OCI-M2 (cell line): ENCODE results near the gene NUDT3.
"Not testable (repeated sequence)": the region's sequence is repeated elsewhere in the genome, so short reads cannot be mapped to it uniquely, and the experiment has no call there.

Experiments
- DNase-seq: peaks from one replicate; lab custom pipeline; 2025; ENCODE audit not compliant: unreplicated experiment; lab: John Stamatoyannopoulos, UW

Gene NUDT3

DNA sequence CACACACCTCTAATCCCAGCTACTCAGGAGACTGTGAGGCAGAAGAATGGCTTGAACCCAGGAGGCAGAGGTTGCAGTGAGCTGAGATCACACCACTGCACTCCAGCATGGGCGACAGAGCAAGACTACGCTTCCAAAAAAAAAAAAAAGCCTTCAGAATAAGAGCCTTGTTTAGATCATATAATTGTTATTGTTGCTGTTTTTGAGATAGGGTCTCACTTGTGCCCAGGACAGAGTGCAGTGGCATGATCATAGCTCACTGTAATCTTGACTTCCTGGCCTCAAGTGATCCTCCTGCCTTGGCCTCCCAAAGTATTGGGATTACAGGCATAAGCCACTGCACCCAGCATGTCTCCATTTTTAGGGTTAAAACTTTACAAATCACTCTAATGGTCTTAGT lies 68.2 kb downstream of the NUDT3 start:
- not testable (repeated sequence) for DNase-seq

GRCh38 chr6:34323300-34323699 lies 69.2 kb downstream of the NUDT3 start:
- DNase-seq = no peak

DNA sequence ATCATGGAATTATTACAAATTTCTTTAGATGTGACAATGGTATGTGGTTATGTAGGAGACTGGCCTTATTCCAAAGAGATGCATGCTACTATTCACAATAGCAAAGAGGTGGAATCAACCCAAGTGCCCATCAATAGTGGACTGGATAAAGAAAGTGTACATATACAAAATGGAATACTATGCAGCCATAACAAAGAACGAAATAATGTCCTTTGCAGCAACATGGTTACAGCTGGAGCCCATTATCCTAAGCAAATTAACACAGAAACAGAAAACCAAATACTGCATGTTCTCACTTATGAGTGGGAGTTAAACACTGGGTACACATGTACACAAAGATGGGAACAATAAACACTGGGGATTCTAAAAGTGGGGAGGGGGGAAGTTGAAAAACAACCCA lies 69.7 kb downstream of the NUDT3 start:
- no peak for DNase-seq

DNA sequence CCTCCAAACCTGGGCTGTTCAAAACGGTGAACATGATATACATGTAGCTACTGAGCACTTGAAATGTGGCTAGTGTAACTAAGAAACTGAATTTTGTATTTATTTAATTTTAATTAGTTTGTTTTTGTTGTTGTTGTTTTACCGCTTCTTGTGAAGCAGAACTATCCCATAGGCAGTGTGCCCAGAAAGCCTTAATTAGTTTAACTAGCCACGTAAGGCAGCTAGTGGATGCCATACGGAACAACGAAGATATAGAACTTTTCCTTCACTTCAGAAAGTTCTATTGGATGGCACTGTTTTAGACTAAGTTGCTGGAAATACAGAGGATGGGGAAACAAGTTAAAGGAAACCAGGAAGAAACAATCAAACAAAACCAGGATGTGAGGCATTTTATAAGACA lies 70.6 kb downstream of the NUDT3 start:
- DNase-seq = no peak

DNA sequence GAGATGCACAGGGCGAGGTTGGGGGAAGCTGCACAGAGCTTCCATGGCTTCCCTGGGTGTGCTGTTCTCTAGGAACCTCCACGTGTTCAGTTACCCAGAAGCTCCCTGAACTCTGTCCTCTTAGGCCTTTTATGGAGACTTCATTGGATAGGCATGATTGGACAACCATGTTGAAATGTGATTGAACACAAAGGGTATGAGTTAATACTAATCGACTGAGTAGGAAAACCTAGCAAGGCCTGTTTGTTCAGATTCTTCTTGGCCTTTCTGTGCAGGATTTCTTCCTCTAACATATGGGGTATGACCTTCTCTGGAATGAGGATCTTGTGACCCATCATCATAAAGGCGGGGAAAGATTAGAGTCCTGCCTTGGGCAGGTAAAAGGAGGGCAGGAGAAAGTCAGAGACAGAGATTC lies 73.0 kb downstream of the NUDT3 start:
- DNase-seq = no peak

DNA sequence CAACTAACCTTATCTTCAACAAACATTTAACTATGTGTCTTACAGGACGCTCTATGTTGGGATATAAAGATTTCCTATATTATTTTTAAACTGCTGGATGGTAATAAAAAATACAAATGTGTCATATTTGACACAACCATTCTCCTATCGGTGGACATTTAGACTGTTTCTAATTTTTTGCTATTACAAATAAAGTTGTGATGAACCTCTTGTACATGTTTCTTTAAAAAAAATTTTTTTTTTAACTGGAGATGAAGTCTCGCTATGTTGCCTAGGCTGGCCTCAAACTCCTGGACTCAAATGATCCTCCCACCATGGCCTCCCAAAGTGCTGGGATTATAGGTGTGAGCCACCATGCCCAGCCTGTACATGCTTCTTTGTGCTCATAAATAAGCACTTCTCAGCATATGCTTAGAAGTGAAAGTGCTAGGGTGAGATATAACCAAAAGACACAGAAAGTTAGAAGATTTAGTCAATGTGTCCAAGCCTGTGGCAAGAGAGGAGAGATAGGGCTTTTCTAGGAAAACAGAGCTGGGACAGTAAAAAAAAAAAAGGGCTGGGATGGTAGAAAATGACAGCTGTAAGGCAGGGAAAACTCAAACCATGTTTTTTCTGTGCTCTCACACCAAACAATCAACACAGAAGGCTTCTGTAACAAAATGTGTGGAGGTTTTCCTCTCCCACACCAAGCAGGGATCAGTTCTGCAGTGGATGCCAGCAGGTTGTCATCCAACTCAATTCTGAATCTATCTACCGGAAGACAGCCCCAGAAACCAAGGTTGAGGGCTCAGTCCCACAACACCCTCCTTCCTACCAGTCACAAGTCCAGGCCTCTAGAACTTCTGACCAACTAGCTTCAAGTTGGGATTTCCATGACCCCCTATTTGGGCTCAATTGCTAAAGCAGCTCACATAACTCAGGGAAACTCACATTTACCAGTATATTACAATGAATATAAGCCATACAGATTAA lies 73.7 kb downstream of the NUDT3 start:
- DNase-seq = no peak

GRCh38 chr6:34317882-34318498 lies 74.5 kb downstream of the NUDT3 start:
- no peak for DNase-seq

- no peak for DNase-seq
These were observed 75.3 kb downstream of the NUDT3 start for GRCh38 chr6:34317172-34317477.

DNA sequence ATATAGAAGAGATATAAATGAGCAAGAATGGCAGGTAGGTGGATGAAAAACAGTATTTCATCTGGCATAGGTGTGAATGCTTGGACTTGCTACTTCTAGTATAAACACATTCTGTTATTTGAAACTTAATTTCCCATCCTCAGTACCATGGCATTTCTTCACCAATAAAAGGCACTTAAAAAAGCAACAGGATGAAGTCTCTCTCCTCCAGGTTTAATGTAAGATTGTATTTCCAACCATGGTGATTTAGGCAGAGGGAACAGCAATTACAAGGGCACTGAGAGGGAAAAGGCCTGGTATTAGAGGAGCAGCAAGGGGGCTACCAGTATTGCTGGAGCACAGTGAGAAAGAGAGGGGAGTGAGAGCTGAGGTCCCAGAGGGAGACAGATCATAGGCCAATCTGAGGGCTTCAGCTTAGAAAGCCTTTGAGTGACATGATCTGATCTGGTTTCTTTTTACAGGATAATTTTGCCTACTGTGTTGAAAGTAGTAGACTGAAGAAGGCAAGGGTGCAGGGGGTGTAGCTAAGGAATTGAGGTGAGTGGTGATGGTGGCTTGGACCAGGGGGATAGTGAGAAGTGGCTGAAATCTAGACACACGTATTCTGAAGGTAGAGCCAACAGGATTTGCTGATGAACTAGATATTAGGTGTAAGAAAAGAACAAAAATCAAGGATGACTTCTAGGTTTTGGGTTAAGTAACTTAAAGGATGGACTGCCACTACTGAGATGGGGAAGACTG lies 75.9 kb downstream of the NUDT3 start:
- no peak for DNase-seq

GRCh38 chr6:34315780-34316179 lies 76.7 kb downstream of the NUDT3 start:
- no peak for DNase-seq

DNA sequence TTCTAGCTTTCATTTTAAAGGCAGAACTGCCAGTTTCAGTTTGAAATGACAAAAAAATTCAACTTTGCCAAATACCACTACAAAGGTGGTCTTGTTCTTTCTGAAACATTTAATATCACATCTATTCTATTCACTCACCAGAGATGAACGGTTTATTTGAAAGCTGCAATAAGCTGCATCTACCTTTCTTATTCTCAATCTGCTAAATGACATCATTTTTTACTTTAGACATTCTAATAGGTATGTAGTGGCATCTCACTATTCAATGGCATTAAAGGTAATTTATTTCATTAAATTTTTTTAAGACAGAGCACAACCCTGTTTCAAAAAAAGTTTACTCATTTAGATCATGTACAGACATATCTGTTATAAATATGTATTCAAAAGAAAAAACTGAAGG lies 77.2 kb downstream of the NUDT3 start:
- DNase-seq = no peak

DNA sequence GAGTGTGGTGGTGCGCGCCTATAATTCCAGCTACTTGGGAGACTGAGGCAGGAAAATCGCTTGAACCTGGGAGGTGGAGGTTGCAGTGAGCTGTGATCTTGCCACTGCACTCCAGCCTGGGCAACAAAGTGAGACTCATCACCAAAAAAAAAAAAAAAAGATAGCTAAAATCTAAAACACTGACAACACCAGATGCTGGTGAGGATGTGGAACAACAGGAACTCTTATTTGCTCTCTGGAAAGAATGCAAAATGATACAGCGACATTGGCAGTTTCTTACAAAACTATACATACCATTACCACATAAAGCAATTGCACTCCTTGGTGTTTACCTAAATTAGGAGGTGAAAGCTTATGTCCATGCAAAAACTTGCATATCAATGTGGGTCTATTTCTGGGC lies 80.2 kb downstream of the NUDT3 start:
- no peak for DNase-seq

- no peak for DNase-seq
These were observed 81.7 kb downstream of the NUDT3 start for GRCh38 chr6:34310817-34311216.

- no peak for DNase-seq
These were observed 84.0 kb downstream of the NUDT3 start for GRCh38 chr6:34308483-34308882.

DNA sequence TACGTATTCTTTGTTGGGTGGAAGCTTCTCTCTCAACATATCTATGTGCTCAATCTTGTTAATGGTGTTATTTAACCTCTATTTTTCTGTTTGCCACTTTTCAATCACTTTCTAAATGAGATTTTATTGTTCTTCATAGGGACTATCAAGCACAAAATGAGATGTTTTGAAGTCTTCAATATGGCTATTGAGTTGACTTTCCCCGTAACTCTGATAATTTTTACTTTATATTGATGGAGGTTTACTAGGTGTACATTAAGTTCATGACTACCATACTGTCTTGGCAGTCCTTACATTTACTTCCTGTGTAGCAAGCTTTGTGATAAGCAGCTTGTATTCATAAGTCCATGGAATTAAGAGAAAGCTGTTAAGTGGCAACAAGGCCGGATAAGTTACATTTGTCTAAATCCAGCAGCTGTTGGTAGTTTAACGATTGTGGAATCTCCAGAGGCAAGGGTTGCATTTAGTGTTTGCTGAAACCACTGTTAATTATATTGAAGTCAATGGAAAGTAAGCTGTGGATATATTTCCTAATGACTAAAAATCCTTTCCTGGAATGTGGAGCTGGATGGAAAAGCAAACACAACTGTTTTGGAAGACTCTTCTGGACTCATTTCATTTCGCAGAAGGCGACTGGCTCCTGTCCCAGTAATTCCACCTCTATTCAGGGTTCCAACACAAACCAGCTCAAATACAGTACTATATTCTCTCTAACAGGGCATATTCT lies 86.3 kb downstream of the NUDT3 start:
- peak; percentile 77 for DNase-seq

DNA sequence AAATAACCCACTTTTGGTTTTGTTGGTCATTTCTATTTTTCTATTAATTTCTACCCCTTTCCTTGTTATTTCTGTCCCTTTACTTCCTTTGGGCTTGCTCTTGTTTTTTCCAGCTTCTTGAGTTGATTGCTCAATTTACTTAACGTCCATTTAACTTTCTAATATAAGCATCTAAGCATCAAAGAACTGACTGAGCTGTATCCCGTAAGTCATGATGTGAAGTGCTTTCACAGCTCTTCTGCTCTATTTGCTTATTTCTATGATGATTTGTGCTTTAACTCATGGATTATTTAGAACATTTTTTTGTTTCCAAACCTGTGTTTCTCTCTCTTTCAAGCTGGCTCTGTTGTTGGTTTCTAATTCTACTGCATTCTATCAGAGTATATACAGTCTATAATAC lies 87.0 kb downstream of the NUDT3 start:
- no peak for DNase-seq

GRCh38 chr6:34304164-34304563 lies 88.3 kb downstream of the NUDT3 start:
- DNase-seq = no peak

GRCh38 chr6:34302929-34303328 lies 89.5 kb downstream of the NUDT3 start:
- DNase-seq = no peak

GRCh38 chr6:34301408-34301807 lies 91.1 kb downstream of the NUDT3 start:
- no peak for DNase-seq

- DNase-seq = no peak
These were observed 92.1 kb downstream of the NUDT3 start for GRCh38 chr6:34300332-34300751.

- DNase-seq = no peak
These were observed 93.5 kb downstream of the NUDT3 start for GRCh38 chr6:34298941-34299340.
